ENCODE data around the gene CADPS2.

The CADPS2 gene

DNA sequence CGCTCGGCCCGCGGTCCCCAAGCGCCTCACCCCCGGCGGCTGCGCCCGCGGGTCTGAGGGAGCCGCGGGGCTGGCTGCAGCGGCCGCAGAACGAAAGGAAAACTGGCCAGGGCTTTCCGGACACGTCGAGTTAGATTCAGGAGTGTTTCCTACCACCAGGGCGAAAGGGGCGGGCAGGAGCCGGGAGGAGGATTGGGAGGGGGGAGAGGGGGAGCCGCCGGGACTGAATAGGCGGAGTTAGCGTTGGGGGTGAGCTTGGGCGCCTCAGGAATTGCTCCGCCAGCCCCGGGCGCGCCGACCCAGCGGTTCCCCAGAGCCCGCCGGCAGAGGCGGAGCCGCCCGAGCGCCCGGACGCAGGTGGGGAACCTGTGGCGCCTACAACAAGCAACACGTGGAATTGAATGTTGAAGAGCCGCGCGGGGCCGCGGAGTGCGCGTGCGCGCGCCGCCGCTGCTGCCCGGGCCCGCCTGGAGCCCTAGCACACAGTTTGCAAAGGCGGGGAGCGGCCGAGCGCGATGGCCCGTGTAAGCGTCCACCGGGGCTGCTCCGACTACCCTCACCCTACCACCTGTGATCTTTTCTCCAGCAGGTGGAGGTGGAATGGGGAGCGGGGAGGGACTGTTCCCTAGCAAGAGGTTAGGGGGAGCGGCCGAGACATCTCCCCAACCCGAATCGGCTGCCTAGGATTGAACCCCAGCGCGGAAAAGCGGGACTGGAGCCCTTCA is at the start of gene CADPS2:
Gene CADPS2, minus strand, starts transcription at position 104 of the 725 bp plus-strand sequence. CDS start 123 bp downstream, outside the sequence.
- peak; percentile 96 for DNase-seq

DNA sequence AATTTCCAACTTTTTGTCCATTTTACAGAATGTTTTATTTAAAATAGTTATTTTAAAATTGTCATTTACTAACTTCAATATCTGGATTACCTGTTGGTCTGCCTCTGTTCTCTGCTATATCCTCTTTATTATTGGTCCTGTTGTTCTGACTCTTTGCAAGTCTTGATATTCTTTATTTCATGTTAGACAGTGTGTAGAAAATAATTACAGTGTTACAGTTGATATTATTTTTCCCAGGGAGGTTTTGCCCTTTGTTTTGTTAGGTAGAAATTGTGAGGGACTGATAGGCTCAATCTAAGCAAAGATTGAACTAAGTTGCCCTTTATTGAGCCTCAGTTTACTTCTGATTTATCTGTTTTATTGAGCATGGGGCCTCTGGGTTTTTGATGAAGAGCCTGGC is 49.4 kb upstream of the CADPS2 start:
- DNase-seq: no peak

DNA sequence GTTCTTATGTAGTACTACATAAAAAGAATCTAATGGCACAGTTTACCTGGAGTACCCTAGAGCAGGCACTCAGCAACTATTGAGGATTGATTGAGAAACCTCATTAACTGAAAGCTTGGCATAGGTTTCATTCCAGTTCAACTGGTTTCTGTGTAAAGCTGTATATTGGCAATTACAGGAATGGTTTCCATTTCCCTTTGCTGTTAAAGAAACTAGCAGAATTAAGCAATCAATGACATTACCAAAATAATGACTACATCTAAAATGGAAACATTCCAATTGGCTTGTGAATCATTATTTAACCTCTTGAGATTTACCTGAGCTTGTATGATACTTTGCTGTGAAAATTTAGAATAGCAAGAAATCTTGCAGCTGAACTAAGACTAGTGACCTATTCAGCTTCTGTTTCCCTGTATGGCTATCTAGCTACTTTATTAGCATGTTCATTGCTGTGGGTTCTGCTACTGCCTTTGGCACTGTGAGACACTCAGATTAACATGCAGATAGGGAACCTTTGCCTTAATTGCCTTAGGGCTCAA is 33.5 kb upstream of the CADPS2 start:
- DNase-seq: no peak

DNA sequence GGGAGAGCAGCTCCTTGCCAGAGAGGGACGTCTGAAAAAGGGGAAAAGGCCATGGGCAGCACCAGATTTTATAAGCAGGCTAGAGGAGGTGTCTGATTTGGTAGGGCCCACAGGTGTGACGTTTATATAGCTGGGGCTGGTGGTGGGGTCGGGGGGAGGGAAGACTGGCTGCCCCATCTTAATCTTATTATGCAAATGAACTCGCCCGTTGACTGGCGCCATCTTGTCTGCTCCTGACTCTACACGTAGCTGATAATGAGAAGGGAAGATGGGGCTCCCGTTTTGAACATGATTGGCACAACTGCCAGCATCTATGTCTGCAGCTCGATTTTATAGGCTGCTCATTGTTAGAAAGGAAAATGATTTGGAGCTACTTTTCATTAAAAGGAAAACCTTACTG is 28.6 kb upstream of the CADPS2 start:
- no peak for DNase-seq

DNA sequence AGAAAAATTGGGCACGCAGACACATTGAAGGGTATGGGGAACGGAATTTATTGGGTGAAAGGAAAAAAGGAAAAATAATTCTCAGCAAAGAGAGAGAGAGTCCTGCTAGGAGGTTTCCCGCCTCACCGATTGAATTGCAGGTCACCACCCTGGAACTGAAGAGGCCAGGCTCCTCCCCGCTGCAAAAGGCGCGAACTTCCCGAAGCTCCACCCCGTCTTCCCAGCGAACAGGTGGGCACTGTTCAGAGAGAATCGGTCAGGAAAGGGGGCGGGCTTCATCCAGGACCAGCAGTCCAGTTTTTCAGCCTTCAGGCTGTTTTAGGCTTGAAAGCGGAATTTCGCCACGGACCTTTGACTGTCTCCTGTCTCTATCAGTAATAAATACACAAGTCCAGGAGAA is 27.3 kb upstream of the CADPS2 start:
- DNase-seq: no peak

DNA sequence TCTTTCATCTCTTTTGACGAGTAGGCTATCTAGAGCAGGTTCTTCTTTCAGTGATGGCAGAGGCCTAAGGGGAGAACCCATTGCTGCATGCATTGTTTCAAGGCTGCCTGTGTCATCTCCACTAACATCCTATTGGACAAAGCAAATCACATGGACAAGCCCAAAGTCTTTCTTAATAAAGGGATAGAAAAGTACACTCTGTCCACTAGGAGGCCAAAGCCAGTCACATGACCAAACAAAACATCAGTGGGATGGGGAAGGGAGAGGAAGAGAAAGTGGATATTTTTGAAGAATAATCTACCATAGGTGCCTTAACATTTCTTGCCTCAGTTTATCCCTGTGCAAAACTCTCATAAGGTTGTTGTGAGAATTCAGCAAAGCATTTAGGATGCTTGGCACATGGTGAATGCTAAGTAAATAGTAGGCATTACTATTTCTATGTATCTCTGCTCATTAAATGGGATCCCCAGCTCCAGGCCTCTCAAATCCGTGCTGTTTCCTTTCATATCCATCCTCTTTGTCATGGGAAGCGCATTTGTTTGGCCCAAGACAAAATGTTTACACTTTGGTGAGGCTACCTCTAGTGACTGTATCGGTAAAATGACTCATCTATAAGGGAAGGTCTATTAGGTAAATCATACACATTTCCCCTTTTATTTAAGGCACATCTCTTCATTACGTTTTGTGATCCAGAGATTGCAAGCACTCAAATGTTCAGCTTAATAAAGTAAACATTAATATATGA is 16.7 kb upstream of the CADPS2 start:
- no peak for DNase-seq

DNA sequence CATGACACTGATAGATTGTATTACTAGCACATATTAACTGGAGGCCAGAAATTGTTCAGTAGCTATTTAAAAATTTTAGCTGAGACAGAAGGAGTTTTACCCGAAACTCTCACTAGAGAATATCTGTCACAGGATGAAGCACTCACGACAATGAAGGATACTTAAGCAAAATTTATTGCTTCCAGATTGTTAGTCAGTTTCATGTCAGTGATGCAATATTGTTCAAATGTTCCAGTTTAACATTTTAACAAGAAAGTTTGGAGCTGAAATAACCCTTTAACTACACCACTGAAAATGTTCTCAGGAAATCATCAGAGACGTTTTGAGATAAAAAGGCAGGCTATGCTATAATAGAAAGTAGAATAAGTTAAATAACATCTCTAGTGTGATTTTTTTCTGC is 15.0 kb upstream of the CADPS2 start:
- no peak for DNase-seq

DNA sequence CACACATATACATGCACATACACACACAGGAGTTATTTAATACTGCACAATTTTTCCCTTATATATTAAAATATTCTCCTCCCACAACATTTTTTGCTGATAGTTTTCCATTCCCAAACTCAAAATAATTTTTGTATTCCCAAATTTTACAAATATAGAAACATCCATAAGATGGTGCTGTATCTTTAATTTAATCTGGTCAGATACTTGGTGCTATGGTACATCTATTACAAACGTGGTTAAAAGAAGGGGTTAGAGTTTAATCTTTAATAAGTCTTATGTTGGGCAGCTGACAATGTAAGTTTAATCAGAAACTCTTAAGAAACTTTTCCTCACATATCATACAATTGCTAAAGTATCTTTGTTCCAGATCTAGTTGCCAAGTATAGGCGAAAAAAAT is 10.2 kb upstream of the CADPS2 start:
- peak; percentile 38 for DNase-seq

DNA sequence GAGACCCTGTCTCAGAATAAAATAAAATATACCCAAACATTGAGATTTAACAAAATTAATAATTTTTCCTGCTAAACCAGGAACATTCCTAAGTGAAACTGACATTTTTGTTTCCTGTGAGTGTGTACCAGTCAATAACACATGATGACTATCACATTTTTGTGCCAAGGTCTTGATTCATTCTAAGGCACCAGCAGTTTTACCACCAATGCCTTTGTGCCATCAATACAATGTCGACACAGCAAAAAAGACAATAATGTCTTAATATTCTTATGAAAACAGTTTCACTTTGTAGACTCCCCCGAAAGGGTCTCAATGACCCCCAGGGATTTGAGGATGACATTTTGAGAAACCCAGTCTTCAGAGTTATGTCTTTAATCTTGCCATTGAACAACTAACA is 7.2 kb upstream of the CADPS2 start:
- no peak for DNase-seq

DNA sequence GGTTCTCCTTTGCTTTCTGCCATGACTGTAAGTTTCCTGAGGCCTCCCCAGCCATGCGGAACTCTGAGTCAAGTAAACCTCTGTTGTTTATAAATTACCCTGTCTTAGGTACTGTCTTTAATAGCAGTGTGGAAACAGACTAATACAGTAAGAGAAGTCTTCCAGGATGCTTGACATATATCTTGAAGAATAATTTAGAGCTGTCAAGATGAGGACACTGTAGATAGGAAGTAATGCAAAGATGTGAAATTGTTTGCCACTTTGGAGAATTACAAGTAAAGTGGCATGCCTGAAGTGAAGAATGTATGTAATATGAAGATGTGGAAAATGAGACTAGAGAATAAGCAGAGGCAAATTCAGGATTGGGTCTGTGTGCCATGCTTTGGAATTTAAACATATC is 2.9 kb upstream of the CADPS2 start:
- no peak for DNase-seq

DNA sequence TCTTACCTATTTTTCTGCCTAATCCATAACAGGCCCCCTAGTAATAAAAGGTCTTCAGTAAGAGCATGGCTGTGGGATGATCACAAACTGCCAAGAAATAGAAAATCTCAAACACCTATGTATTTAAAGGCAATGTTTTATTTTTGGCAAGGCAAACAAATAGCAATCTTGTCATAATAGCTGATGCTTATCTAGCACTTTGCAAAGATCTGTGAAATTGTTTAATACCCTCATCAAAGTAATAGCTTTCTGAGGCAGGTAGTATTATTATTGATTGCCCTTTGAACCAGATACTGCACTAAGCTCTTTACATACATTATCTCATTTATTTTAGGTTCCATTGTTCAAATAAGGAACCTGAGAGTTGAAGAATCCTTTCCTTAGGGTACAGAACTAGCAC is 1.6 kb upstream of the CADPS2 start:
- no peak for DNase-seq

DNA sequence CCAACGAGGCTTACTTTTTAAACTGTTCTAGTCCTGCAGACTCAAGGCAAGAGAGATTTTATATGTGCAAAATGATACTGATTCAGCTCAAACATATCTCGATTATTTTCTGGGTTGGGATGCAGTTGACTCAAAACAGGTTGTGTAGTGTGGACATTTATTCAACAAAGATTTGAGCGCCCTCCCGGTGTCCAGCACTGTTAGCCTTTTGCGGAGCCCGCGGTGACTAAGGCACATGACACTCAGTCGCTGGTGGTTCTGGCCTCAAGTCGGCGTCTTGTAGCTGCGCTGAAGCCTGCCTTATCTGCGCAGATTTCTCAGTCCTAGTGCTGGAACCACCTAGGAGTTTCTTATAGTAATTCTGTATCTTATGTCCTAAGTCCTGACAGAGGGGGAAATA is 938 bp upstream of the CADPS2 start:
- peak; percentile 84 for DNase-seq

DNA sequence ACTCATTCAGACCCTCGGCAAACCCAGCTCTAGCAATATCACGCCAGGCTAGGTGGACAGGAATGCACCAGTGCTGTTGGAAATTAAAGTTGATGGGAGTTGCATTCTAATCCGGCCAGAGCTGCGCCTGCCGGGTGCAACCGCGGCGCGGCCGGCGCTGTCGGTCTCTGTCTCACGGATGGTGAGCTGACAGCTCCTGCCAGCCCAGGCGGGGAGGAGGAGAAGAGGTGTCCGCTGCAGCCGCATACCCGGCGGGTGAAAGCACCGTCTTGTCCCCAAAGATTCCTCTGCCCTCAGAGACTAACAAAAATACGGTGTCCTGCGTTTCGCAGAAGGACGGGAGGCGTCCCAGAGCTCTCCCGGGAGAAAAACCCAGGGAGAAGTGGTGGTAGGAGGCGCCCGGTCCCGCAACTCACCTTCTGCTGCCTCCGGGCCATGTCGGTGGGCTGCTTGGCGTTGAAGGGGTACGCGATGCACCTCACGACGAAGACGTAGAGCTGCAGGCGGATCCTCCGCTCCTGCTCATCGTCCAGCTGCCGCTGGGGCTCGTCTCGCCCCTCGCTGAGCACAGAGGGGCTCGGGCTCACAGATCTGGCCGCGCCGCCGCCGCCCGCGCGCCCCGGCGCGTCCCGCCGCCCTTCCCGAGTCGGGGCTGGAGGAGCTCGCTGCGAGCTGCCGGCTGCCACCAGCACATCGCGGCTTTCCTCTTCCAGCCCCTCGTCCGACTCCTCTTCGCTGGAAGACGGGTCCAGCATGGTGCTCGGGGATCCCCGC is 490 bp downstream of the CADPS2 start:
- DNase-seq: peak; percentile 38

DNA sequence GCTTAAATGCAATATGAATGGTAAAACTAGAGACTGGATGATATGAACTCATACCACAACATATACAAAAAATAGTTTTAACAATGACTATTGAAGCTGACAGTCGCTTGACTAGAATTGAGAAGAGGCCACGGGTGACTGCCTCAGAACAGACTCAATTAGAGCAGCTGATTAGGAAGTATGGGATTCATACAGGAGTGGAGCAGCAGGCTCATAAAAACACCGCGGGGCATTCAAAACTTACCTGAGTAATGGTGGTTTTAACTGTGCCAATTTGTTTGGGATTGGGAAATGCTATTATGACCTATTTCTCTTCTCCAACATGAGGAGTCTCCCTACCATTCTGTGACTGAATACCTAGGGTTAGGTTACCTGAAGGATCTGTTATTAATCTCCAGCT is 2.1 kb downstream of the CADPS2 start:
- DNase-seq: peak; percentile 86

DNA sequence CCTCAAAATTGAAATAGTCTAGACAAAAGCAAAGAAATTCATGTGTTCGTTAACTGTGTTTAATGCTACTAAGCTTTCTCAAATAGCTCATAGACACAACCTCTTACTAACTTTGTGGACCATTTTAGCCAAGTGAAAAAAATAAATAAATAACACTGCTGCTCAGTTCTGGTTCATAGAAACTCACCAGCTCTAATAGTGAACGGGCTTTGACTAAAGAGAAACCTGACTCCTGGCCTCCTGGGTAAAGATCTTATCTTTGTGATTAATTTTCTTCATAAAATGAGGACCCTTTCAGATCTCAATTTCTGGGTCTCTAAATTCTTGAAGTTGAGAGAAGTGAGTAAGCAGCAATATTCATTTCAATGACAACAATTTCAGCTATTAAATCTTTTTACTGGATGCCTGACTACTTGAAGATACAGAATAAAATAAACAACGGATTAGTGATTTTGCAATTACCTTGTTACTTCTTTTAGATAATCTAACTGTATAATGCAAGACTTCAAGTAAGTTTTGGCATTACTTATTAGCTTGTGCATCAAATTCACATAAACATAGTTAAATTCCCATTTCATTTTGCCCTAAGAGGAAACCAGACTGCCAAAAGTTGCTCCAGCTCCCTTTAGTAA is 3.1 kb downstream of the CADPS2 start:
- no peak for DNase-seq

DNA sequence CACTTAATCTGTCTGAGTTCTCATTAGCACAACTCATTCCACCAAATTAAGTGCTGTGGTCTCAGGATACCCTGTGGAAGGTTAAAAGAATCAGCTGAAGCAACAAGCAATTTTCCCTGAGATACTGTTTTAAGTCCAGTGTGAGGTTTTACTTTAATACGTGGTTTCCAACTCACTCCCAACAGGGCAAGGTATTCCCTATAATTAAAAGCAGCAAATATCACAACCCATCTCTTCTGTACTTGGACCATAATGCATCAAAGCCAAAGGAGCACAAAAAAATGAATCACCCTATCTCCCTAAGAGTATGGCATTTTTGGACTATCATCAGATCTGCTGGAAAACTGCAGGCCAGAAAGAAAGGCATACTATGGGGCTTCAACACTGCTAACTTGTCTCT is 4.9 kb downstream of the CADPS2 start:
- DNase-seq: no peak

DNA sequence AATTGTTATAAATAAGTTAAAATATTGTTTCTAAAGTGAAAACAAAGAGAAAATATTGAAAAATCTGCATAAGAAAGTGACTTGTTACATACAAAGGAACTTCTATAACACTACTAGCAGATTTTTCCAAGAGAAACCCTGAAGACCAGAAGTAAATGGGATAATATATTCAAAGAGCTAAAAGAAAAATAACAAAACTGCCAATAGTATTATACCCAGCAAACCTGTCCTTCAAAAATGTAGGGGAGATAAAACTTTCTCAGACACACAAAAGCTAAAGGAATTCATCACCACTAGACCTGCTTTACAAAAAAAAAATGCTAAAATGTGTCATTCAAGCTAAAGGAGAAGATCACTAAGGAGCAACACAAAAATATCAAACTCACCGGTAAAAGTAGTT is 17.0 kb downstream of the CADPS2 start:
- DNase-seq: no peak

DNA sequence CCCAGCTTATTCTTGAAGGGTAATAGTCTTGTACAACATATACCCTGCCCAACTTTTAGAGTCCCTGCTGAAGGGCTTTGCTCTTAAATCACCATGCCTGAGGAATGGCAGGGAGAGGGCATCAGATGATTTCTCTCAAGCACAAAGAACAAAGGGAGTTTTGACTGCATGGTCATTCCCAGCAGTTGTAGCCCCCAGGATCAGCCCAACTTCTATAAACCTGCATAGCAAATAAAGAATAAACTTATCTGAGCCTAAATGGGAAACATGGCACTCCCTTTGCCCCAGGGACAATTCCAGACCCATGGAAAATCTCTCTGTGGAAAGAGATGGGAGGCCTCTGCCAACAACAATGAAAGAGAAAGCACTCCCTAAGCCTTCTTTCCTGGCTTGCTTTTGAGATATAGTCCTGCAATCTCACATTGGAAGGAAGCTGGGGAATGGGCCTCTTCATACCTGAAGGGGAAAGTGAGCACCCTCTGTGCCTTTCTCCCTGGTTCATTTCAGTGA is 18.7 kb downstream of the CADPS2 start:
- no peak for DNase-seq

DNA sequence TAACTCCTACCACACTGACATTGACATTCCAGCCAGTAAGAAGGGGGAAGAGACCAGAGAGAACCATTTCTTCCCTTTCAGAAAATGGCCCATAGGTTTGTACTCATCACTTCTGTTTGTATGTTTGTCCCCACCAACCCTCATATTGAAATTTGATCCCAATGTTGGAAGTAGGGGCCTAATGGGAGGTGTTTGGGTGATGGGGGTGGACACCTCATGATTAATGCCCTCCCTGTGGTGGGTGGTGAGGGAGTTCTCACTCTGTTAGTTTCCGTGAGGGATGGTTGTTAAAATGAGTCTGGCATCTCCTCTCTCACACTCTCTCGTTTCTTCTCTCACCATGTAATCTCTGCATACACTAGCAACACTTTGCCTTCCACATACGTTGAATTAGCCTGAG is 21.4 kb downstream of the CADPS2 start:
- no peak for DNase-seq

DNA sequence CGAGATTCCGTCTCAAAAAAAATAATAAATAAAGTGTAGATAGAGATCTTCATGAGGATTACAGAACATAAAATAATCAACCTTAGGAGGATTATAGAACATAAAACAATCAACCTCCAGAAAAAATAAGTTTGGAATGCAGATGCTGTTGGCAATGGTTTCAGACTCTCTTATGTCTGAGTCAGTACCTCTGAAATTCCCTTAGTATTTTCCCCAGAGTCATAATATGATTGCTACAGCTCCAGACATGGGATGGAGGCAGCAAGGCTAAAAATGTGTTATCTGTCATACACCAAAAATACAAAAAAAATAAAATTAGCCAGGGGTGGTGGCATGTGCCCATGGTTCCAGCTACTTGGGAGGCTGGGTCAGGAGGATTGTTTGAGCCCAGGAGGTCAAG is 22.2 kb downstream of the CADPS2 start:
- no peak for DNase-seq

DNA sequence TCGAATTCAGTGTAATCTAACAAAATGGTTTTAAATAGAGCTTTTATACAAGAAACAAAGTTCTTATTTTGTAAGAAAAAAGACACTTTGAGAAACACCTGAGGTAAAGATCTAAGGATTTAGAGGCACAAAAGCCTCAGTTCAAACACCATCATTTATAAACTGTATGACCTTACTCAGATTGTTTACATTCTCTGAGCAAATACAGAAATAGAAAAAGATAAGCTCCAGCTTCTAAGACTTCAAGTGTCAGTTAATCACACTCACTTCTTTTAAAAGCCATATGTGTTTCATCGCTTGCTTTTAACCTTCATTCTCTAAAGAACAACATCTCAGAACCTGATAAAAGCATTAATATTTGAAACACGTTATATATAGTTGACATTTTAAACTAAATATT is 27.9 kb downstream of the CADPS2 start:
- DNase-seq: no peak

DNA sequence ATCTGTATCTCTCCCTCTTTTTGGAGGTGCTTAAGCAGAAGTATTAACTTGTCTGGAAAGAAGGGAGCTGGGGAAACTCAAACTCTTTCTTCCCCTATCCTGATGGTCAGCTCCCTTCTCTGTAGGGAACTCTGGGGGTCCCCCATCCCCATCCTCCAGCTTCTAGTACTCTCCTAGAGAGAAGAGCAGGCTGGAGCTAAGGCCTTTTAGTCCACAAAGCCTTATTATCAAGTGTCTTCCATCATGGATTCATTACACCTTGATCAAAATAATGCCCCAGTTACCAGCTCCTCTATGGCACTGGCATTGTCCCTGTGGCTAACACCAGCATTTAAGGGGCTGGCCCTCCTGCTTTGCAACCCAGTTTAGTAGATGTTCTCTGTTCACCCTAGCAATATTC is 35.7 kb downstream of the CADPS2 start:
- no peak for DNase-seq

DNA sequence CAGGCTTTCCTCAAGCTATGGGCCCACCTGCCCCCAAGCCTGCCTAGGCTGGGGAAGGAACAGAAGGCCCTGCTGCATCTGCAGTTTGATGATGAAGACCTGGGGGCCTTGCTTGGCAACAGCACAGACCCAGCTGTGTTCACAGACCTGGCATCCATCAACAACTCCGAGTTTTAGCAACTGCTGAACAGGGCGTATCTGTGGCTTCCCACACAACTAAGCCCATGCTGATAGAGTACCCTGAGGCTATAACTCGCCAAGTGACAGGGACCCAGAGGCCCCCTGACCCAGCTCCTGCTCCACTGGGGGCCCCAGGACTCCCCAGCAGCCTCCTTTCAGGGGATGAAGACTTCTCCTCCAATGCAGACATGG is 36.3 kb downstream of the CADPS2 start:
- DNase-seq: no peak

Measured in COR-L47 (cell line).